ENCODE measurements around the gene ANP32B.

ANP32B gene

GRCh38 chr9:98007251-98007928 is 24.2 kb downstream of the ANP32B start:
- no peak for TF ChIP-seq CTCF (conservative IDR thresholded peaks at IDR 0.05; ENCODE audit: control insufficient read depth, insufficient read depth, low read depth, low read length)
- no peak overlapping the region for H3K4me3 ChIP-seq (ENCODE audit: control insufficient read depth, low read depth, low read length)
- DNase-seq (ENCODE audit: low read depth), result peak; percentile 41

GRCh38 chr9:98008764-98009163 is 25.6 kb downstream of the ANP32B start:
- no peak for TF ChIP-seq CTCF (conservative IDR thresholded peaks at IDR 0.05; ENCODE audit: control insufficient read depth, insufficient read depth, low read depth, low read length)
- no peak overlapping the region for H3K4me3 ChIP-seq (ENCODE audit: control insufficient read depth, low read depth, low read length)
- no peak for DNase-seq (ENCODE audit: low read depth)

GRCh38 chr9:98009437-98009836 is 26.3 kb downstream of the ANP32B start:
- DNase-seq (ENCODE audit: low read depth), result no peak
- H3K4me3 ChIP-seq (ENCODE audit: control insufficient read depth, low read depth, low read length), result no peak overlapping the region
- TF ChIP-seq CTCF (conservative IDR thresholded peaks at IDR 0.05; ENCODE audit: control insufficient read depth, insufficient read depth, low read depth, low read length), result no peak

- no peak for TF ChIP-seq CTCF (conservative IDR thresholded peaks at IDR 0.05; ENCODE audit: control insufficient read depth, insufficient read depth, low read depth, low read length)
- H3K4me3 ChIP-seq (ENCODE audit: control insufficient read depth, low read depth, low read length), result no peak overlapping the region
- peak; percentile 29 for DNase-seq (ENCODE audit: low read depth)
Measured at GRCh38 chr9:98009936-98010335, 26.8 kb downstream of the ANP32B start.

GRCh38 chr9:98010445-98010844 is 27.3 kb downstream of the ANP32B start:
- no peak for TF ChIP-seq CTCF (conservative IDR thresholded peaks at IDR 0.05; ENCODE audit: control insufficient read depth, insufficient read depth, low read depth, low read length)
- H3K4me3 ChIP-seq (ENCODE audit: control insufficient read depth, low read depth, low read length), result no peak overlapping the region
- peak; percentile 67 for DNase-seq (ENCODE audit: low read depth)

GRCh38 chr9:98011122-98011521 is 28.0 kb downstream of the ANP32B start:
- no peak for DNase-seq (ENCODE audit: low read depth)
- H3K4me3 ChIP-seq (ENCODE audit: control insufficient read depth, low read depth, low read length), result no peak overlapping the region
- TF ChIP-seq CTCF (conservative IDR thresholded peaks at IDR 0.05; ENCODE audit: control insufficient read depth, insufficient read depth, low read depth, low read length), result no peak
